ENCODE data around the gene MYOD1. TPM values are rescaled to one million over a fixed set of nuclear protein-coding genes. Genes with fewer than 3 reads are reported as not detected.

The MYOD1 gene
- total and polyA plus RNA-seq, 2 of the 4 experiments (the other 2 are of a cell fraction): not detected

- no peaks in the 10 kb centered on the region for H4K20me1 ChIP-seq (ENCODE audit: insufficient read depth, low read length)
- ATAC-seq (ENCODE audit: low read depth) (peak; percentile 11; the same call in 1 of the 2 replicates), DNase-seq (no peak)
- no peaks in the 10 kb centered on the region for H3K36me3 ChIP-seq (ENCODE audit: control insufficient read depth, insufficient read depth, low read length)
- H2BK15ac ChIP-seq (ENCODE audit: low read depth, low read length): no peak overlapping the region
- TF ChIP-seq BHLHE40 (IDR thresholded peaks at IDR 0.05; ENCODE audit: low read depth, low read length) (no peak), POLR2A (IDR thresholded peaks at IDR 0.05; ENCODE audit: low read depth, low read length) (no peak), NFE2L2 (IDR thresholded peaks at IDR 0.05; ENCODE audit: low read depth, low read length) (no peak), MAZ (IDR thresholded peaks at IDR 0.05; ENCODE audit: borderline replicate concordance, low read depth, low read length) (no peak), MXI1 (IDR thresholded peaks at IDR 0.05; ENCODE audit: borderline replicate concordance, low read depth, low read length) (no peak), RFX5 (IDR thresholded peaks at IDR 0.05; ENCODE audit: low read depth, low read length) (no peak), USF2 (IDR thresholded peaks at IDR 0.05; ENCODE audit: low read depth, low read length) (no peak), CEBPB (IDR thresholded peaks at IDR 0.05; ENCODE audit: low read depth, low read length) (no peak), SMC3 (IDR thresholded peaks at IDR 0.05; ENCODE audit: low read depth, low read length) (no peak)
- H3K4me1 ChIP-seq (ENCODE audit: control insufficient read depth, insufficient read depth, low read length): no peaks in the 10 kb centered on the region
- H2AFZ ChIP-seq (replicated peaks; ENCODE audit: low read length, poor library complexity): peak overlapping the region; percentile 34
- no peak overlapping the region for H3K9ac ChIP-seq (ENCODE audit: low read depth, low read length)
- no peak overlapping the region for H3K56ac ChIP-seq (ENCODE audit: extremely low read depth, insufficient read depth, low read length)
- ChIA-PET CTCF (no interaction called here), POLR2A (ENCODE audit: unreplicated experiment) (no interaction called here)
- H2BK120ac ChIP-seq (ENCODE audit: low read depth, low read length): no peak overlapping the region
- no peak overlapping the region for H2AK9ac ChIP-seq (replicated peaks; ENCODE audit: low read depth, low read length, poor library complexity)
- no peak overlapping the region for H4K5ac ChIP-seq (ENCODE audit: low read depth, low read length)
- H3K4me2 ChIP-seq (ENCODE audit: low read depth, low read length): no peak overlapping the region
- no peaks in the 10 kb centered on the region for H3K79me1 ChIP-seq (ENCODE audit: low read depth in 1 of 2, low read length in 2 of 2)
- no peak overlapping the region for H2BK20ac ChIP-seq (ENCODE audit: low read depth, low read length)
- intact Hi-C loops (cut with micrococcal nuclease): loop anchor here (10.0 kb wide), 1 partner anchor 1129 kb away; no protein-coding TSS in a partner anchor
- H3K27ac ChIP-seq (ENCODE audit: insufficient read depth, low read length): no peak overlapping the region
- in situ Hi-C loops (cut with MboI; ENCODE audit: low sequenced_read_pairs): no loop called here
- no TSS peak for BruUV-seq (replicated peaks)
- H3K14ac ChIP-seq (replicated peaks; ENCODE audit: low read depth, low read length): no peak overlapping the region
- H4K8ac ChIP-seq (ENCODE audit: low read depth in 2 of 2, low read length in 2 of 2): no peak overlapping the region
- no peak overlapping the region for H2BK5ac ChIP-seq (ENCODE audit: low read depth, low read length, poor library complexity, severe bottlenecking)
- H3K4ac ChIP-seq (ENCODE audit: low read depth, low read length): no peak overlapping the region
- H3K4me3 ChIP-seq (ENCODE audit: insufficient read depth, low read depth, low read length): no peak overlapping the region
- WGBS, 2 experiments (ENCODE audit: extremely low coverage in 2 of 2, insufficient read length in 1 of 2): 4% methylated on average over 18 of the region's 68 CpGs; no CpG with 5 or more reads in 1 of the 2 experiments
- no peak overlapping the region for H2AK5ac ChIP-seq (ENCODE audit: low read depth, low read length)
- dilution Hi-C loops (cut with HindIII; ENCODE audit: low sequenced_read_pairs, unreplicated experiment): no loop called here
- no peak overlapping the region for H4K91ac ChIP-seq (ENCODE audit: insufficient read depth, low read depth, low read length)
- peaks cover 44% of the 10 kb centered on the region for H3K27me3 ChIP-seq (ENCODE audit: control insufficient read depth, insufficient read depth, low read length)
- no peaks in the 10 kb centered on the region for H3K9me3 ChIP-seq (ENCODE audit: control insufficient read depth, insufficient read depth, low read length)
- no peak overlapping the region for H3K23ac ChIP-seq (ENCODE audit: low read depth, low read length)
- no peaks in the 10 kb centered on the region for H3K9me1 ChIP-seq (ENCODE audit: insufficient read depth, low read length)
- no peak overlapping the region for H3K18ac ChIP-seq (ENCODE audit: low read depth, low read length)
These were observed 23.6 kb upstream of the MYOD1 start for GRCh38 chr11:17695454-17696441.
